Prostate gland (tissue), 2 donors: ENCODE measurements around the gene HSF5. TPM values are rescaled to one million over a fixed set of nuclear protein-coding genes. Genes with fewer than 3 reads are reported as not detected.
"Not testable (repeated sequence)": the region's sequence is repeated elsewhere in the genome, so short reads cannot be mapped to it uniquely, and the experiment has no call there.

Experiments used
- DNase-seq: peaks from one replicate; pipeline ENCODE4 v3.0.0-alpha.2; 2019; ENCODE audit warnings: low spot score
- H3K27ac ChIP-seq, 2 donors: fragments of 200-600 bp; sonication (generic); 2 replicates each; pipeline ENCODE4 v1.5.1; 2017 to 2019
- H3K27me3 ChIP-seq: fragments of 200-600 bp; sonication (generic); replicated peaks from 2 replicates; pipeline ENCODE4 v1.5.1; 2019; ENCODE audit not compliant: insufficient read depth
- H3K36me3 ChIP-seq, 2 donors: fragments of 200-600 bp; sonication (generic); 1 replicate in 1 of 2; 2 replicates in 1 of 2; pipeline versions ENCODE4 v1.5.1 to v1.8.1; 2017 to 2019
- H3K4me1 ChIP-seq: fragments of 200-600 bp; sonication (generic); replicated peaks from 2 replicates; pipeline ENCODE4 v1.5.1; 2019
- H3K4me3 ChIP-seq, 2 donors: fragments of 200-600 bp; sonication (generic); 2 replicates each; pipeline ENCODE4 v1.5.1; 2017 to 2019
- H3K9me3 ChIP-seq: fragments of 200-600 bp; sonication (generic); 2 replicates; pipeline ENCODE4 v1.5.1; 2017
- POLR2A ChIP-seq: fragments of 450-650 bp; IDR thresholded peaks from one replicate; pipeline ENCODE4 v1.6.1; 2016; ENCODE audit warnings: antibody characterized with exemption, mild to moderate bottlenecking
- POLR2AphosphoS5 ChIP-seq: sonication (generic); formaldehyde crosslinking; IDR thresholded peaks from one replicate; pipeline ENCODE4 v1.6.1; 2017; ENCODE audit warnings: antibody characterized with exemption
- WGBS: methylation state at CpG from one replicate; pipeline ENCODE4 v1.1.5; 2018; 5-methylcytosine and 5-hydroxymethylcytosine counted together
- intact Hi-C: fragments of 100-400 bp; cut with DNase I; formaldehyde crosslinking; loops from one replicate; pipeline ENCODE4 v1.14.2; 2022
- total RNA-seq, 2 donors: library from RNA; depleted of rRNA; stranded (reverse); fragments of >200 nt; gene quantifications; one replicate each; pipeline ENCODE4 v1.1.0, GENCODE V29; 2016
- TF ChIP-seq, protein P1 (sequence below), 4 experiments: fragments of 200-600 bp in 2 of 4; fragments of 450-650 bp in 2 of 4; sonication (generic) in 2 of 4; IDR thresholded peaks; 1 replicate in 3 of 4; 2 replicates in 1 of 4; pipeline ENCODE4 v1.5.1; 2016 to 2019; ENCODE audit warnings: antibody characterized with exemption in 4 of 4, mild to moderate bottlenecking in 2 of 4, moderate library complexity in 2 of 4

Gene HSF5
- total RNA-seq, 2 donors from 2014 or later: 11.5 TPM; not detected in 1

DNA sequence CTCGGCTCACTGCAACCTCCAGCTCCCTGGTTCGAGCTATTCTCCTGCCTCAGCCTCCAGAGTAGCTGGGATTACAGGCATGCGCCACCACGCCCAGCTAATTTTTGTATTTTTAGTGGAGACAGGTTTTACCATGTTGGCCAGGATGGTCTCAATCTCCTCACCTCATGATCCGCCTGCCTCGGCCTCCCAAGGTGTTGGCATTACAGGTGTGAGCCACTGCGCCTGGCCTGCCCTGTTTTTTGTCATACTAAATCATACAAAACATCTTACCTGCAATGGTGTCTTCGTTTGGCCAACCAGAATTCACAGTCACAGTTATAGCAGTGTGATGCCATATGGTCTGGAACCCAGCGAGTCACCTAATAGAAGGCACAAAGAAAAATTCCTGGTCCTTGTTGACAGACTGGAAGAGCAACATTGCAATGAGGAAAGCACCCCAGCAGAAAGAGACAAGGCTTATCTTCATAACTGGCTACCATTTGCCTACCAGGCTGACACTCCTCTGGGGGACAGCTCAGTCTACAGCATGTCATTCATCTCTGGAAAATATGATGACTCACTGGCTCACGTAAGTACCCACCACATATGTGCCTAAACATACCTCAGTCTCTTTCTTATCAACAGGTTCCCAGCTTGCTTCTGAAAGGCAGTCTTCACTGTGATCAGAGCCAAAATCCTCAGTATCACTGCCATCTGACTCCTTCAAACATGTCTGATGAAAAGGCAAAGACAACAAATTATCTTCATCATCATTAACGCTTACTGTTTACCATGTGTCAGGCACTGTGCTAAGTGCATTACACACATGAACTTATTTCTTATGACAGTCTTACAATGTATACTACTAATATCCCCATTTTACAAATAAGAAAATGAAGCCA lies 4.3 kb upstream of the HSF5 start:
- no peak for TF ChIP-seq POLR2AphosphoS5
- no peak for TF ChIP-seq POLR2A
- TF ChIP-seq, protein P1, sequence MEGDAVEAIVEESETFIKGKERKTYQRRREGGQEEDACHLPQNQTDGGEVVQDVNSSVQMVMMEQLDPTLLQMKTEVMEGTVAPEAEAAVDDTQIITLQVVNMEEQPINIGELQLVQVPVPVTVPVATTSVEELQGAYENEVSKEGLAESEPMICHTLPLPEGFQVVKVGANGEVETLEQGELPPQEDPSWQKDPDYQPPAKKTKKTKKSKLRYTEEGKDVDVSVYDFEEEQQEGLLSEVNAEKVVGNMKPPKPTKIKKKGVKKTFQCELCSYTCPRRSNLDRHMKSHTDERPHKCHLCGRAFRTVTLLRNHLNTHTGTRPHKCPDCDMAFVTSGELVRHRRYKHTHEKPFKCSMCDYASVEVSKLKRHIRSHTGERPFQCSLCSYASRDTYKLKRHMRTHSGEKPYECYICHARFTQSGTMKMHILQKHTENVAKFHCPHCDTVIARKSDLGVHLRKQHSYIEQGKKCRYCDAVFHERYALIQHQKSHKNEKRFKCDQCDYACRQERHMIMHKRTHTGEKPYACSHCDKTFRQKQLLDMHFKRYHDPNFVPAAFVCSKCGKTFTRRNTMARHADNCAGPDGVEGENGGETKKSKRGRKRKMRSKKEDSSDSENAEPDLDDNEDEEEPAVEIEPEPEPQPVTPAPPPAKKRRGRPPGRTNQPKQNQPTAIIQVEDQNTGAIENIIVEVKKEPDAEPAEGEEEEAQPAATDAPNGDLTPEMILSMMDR (IDR thresholded peaks at IDR 0.05): no peak
- no peaks in the 10 kb centered on the region for H3K27me3 ChIP-seq
- intact Hi-C loops: no loop called here
- H3K9me3 ChIP-seq: no peaks in the 10 kb centered on the region
- no peaks in the 10 kb centered on the region for H3K4me1 ChIP-seq
- peaks cover 13 to 26% of the 10 kb centered on the region in 2 donors for H3K36me3 ChIP-seq
- DNase-seq: no peak
- H3K27ac ChIP-seq: no peak overlapping the region
- no peak overlapping the region for H3K4me3 ChIP-seq
- WGBS: 86% methylated on average over 11 of the region's 11 CpGs

DNA sequence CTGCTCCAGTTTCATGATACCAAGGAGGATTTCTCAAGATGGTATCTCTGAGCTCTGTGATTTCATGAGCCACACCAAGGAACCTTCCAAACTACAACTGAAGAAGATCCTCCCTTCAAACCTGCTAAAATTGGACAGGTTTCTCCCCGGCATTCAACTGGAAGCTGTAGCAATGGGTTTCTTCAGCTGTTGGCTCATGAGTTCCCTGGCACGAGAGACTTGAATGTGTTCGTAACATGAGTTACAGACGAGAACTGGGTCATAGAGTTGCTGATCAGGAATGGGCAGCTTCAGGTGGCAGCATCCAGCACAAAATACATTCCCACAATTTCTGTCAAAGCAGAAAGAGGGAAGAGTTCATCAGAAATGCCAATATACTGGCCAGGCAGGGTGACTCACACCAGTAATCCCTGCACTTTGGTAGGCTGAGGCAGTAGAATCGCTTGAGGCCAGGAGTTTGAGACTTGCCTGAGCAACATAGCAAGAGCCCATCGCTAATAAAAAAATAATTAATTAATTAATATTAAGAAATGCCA lies 3.4 kb upstream of the HSF5 start:
- no peak for TF ChIP-seq POLR2AphosphoS5
- no peak for TF ChIP-seq POLR2A
- TF ChIP-seq, protein P1 (IDR thresholded peaks at IDR 0.05): no peak
- Histone ChIP-seq H3K36me3 (peaks cover 13 to 26% of the 10 kb centered on the region in 2 donors), H3K4me1 (no peaks in the 10 kb centered on the region), H3K27me3 (no peaks in the 10 kb centered on the region), H3K27ac (no peak overlapping the region), H3K9me3 (no peaks in the 10 kb centered on the region), H3K4me3 (no peak overlapping the region)
- no peak for DNase-seq
- 88% methylated on average over 6 of the region's 6 CpGs for WGBS
- intact Hi-C loops: no loop called here

DNA sequence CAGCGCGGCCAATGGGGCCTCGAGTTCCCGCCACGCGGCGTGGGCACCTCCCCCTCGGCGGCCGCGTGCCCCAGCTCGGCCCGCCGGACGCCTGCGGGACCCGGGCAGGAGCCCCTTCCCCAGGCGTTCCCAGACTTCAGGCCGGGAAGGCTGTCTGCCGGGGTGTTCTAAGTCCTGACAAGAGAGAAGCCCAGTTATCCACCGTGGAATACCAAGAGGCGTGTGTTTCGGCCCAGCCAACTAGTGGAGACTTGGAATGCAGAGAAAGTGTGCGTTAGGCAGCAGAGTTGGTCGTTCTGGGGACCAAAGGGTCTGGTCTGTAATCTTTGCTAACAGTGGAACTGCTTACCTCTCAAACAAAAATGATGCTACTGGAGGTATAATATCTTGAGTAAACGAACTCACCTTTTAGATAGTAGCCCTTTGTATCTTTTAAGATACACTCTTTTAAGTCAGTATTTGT lies 251 bp upstream of the HSF5 start:
- Histone ChIP-seq H3K27ac (no peak overlapping the region), H3K4me1 (no peaks in the 10 kb centered on the region), H3K4me3 (no peak overlapping the region), H3K27me3 (no peaks in the 10 kb centered on the region), H3K36me3 (peaks cover 5 to 14% of the 10 kb centered on the region in 2 donors), H3K9me3 (no peaks in the 10 kb centered on the region)
- intact Hi-C loops: no loop called here
- DNase-seq: no peak
- TF ChIP-seq, protein P1 (IDR thresholded peaks at IDR 0.05): no peak
- TF ChIP-seq POLR2AphosphoS5: no peak
- TF ChIP-seq POLR2A: no peak
- 83% methylated on average over 21 of the region's 26 CpGs for WGBS

DNA sequence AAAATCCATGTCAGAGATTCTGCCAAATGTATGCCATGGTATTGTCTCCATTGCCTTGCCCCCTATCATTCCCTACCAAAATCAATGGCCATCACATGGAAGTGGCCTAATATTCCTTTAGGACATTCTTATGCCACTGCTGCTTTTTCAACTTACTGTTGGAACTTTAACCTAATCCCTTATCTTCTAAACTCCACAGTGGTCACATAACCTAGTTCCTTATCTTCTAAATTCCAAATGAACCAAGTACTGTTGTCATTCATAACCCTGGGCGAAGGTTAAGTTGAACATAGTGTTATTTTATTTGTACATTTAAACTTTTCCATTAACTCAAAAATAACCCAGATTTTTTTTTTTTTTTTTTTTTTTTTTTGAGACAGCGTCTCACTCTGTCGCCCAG lies 3.6 kb downstream of the HSF5 start:
- 90% methylated on average over 3 of the region's 3 CpGs for WGBS
- no peak overlapping the region for H3K4me3 ChIP-seq
- intact Hi-C loops: no loop called here
- no peak for DNase-seq
- no peaks in the 10 kb centered on the region for H3K4me1 ChIP-seq
- TF ChIP-seq POLR2AphosphoS5 (no peak), POLR2A (no peak)
- TF ChIP-seq, protein P1 (IDR thresholded peaks at IDR 0.05): no peak
- no peak overlapping the region for H3K27ac ChIP-seq
- no peaks in the 10 kb centered on the region for H3K9me3 ChIP-seq
- H3K27me3 ChIP-seq: no peaks in the 10 kb centered on the region
- no peaks in the 10 kb centered on the region for H3K36me3 ChIP-seq

DNA sequence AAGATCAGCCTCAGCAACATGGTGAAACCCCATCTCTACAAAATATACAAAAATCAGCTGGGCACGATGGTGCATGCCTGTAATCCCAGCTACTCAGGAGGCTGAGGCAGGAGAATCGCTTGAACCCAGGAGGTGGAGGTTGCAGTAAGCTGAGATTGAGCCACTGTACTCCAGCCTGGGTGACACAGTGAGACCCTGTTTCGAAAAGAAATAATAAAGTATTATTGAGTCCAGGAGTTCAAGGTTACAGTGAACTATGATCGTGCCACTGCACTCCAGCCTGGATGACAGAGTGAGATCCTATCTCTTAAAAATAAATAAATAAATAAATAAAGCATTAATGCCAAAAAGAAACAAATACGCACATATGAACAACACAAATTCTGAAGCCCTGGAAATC lies 6.4 kb downstream of the HSF5 start:
- H3K27ac ChIP-seq, H3K36me3 ChIP-seq, DNase-seq, intact Hi-C loops, H3K4me3 ChIP-seq, H3K4me1 ChIP-seq, H3K9me3 ChIP-seq, H3K27me3 ChIP-seq: not testable (repeated sequence)
- WGBS: 87% methylated on average over 5 of the region's 5 CpGs
